ENCODE results near the gene RNF186.

RNF186 gene

GRCh38 chr1:19771350-19771749 lies 43.7 kb downstream of the RNF186 start:
- no peak overlapping the region for H3K27ac ChIP-seq (ENCODE audit: low read length)
- H3K4me1 ChIP-seq (ENCODE audit: control insufficient read depth, low read depth, low read length), result peaks cover 16% of the 10 kb centered on the region

GRCh38 chr1:19770436-19771190 lies 44.5 kb downstream of the RNF186 start:
- Histone ChIP-seq H3K9me3 (ENCODE audit: control insufficient read depth, low read depth, low read length) (no peaks in the 10 kb centered on the region), H3K27ac (ENCODE audit: low read length) (no peak overlapping the region), H3K9ac (ENCODE audit: low read length) (no peak overlapping the region), H3K4me1 (ENCODE audit: control insufficient read depth, low read depth, low read length) (peaks cover 16% of the 10 kb centered on the region), H3K4me3 (ENCODE audit: low read length) (no peak overlapping the region), H3K36me3 (ENCODE audit: control insufficient read depth, low read depth, low read length) (no peaks in the 10 kb centered on the region), H3K27me3 (ENCODE audit: control insufficient read depth, insufficient read depth, low read length) (no peaks in the 10 kb centered on the region)

More at GRCh38 chr1:19771350-19771749, 43.7 kb downstream of the RNF186 start:
- no peak overlapping the region for H3K4me3 ChIP-seq (ENCODE audit: low read length)
- no peaks in the 10 kb centered on the region for H3K9me3 ChIP-seq (ENCODE audit: control insufficient read depth, low read depth, low read length)
- H3K36me3 ChIP-seq (ENCODE audit: control insufficient read depth, low read depth, low read length), result no peaks in the 10 kb centered on the region
- H3K27me3 ChIP-seq (ENCODE audit: control insufficient read depth, insufficient read depth, low read length), result no peaks in the 10 kb centered on the region
- H3K9ac ChIP-seq (ENCODE audit: low read length), result no peak overlapping the region

- Histone ChIP-seq H3K4me1 (ENCODE audit: control insufficient read depth, low read depth, low read length) (peaks cover 16% of the 10 kb centered on the region), H3K9ac (ENCODE audit: low read length) (no peak overlapping the region), H3K27ac (ENCODE audit: low read length) (no peak overlapping the region), H3K4me3 (ENCODE audit: low read length) (no peak overlapping the region), H3K27me3 (ENCODE audit: control insufficient read depth, insufficient read depth, low read length) (no peaks in the 10 kb centered on the region), H3K36me3 (ENCODE audit: control insufficient read depth, low read depth, low read length) (no peaks in the 10 kb centered on the region), H3K9me3 (ENCODE audit: control insufficient read depth, low read depth, low read length) (no peaks in the 10 kb centered on the region)
Measured at GRCh38 chr1:19769211-19769932, 45.7 kb downstream of the RNF186 start.

GRCh38 chr1:19768353-19769210 lies 46.5 kb downstream of the RNF186 start:
- peaks cover 16% of the 10 kb centered on the region for H3K4me1 ChIP-seq (ENCODE audit: control insufficient read depth, low read depth, low read length)
- no peaks in the 10 kb centered on the region for H3K36me3 ChIP-seq (ENCODE audit: control insufficient read depth, low read depth, low read length)
- no peak overlapping the region for H3K4me3 ChIP-seq (ENCODE audit: low read length)
- H3K27ac ChIP-seq (ENCODE audit: low read length), result no peak overlapping the region
- no peak overlapping the region for H3K9ac ChIP-seq (ENCODE audit: low read length)
- no peaks in the 10 kb centered on the region for H3K9me3 ChIP-seq (ENCODE audit: control insufficient read depth, low read depth, low read length)
- H3K27me3 ChIP-seq (ENCODE audit: control insufficient read depth, insufficient read depth, low read length), result no peaks in the 10 kb centered on the region

- no peaks in the 10 kb centered on the region for H3K9me3 ChIP-seq (ENCODE audit: control insufficient read depth, low read depth, low read length)
- H3K9ac ChIP-seq (ENCODE audit: low read length), result no peak overlapping the region
- H3K4me1 ChIP-seq (ENCODE audit: control insufficient read depth, low read depth, low read length), result peaks cover 16% of the 10 kb centered on the region
- no peaks in the 10 kb centered on the region for H3K27me3 ChIP-seq (ENCODE audit: control insufficient read depth, insufficient read depth, low read length)
- no peaks in the 10 kb centered on the region for H3K36me3 ChIP-seq (ENCODE audit: control insufficient read depth, low read depth, low read length)
- H3K4me3 ChIP-seq (ENCODE audit: low read length), result no peak overlapping the region
- no peak overlapping the region for H3K27ac ChIP-seq (ENCODE audit: low read length)
Measured at GRCh38 chr1:19765623-19766022, 49.5 kb downstream of the RNF186 start.

GRCh38 chr1:19764848-19765247 lies 50.2 kb downstream of the RNF186 start:
- Histone ChIP-seq H3K27me3 (ENCODE audit: control insufficient read depth, insufficient read depth, low read length) (no peaks in the 10 kb centered on the region), H3K36me3 (ENCODE audit: control insufficient read depth, low read depth, low read length) (no peaks in the 10 kb centered on the region), H3K27ac (ENCODE audit: low read length) (no peak overlapping the region), H3K9me3 (ENCODE audit: control insufficient read depth, low read depth, low read length) (no peaks in the 10 kb centered on the region), H3K9ac (ENCODE audit: low read length) (no peak overlapping the region), H3K4me3 (ENCODE audit: low read length) (no peak overlapping the region), H3K4me1 (ENCODE audit: control insufficient read depth, low read depth, low read length) (peaks cover 16% of the 10 kb centered on the region)

Measured in iPS-18a (cell line).